ENCODE data around the gene PRDM16. TPM values are rescaled to one million over a fixed set of nuclear protein-coding genes. Genes with fewer than 3 reads are reported as not detected.

Gene PRDM16
- total RNA-seq, 1 donor from 2014 or later: 0.79 TPM

DNA sequence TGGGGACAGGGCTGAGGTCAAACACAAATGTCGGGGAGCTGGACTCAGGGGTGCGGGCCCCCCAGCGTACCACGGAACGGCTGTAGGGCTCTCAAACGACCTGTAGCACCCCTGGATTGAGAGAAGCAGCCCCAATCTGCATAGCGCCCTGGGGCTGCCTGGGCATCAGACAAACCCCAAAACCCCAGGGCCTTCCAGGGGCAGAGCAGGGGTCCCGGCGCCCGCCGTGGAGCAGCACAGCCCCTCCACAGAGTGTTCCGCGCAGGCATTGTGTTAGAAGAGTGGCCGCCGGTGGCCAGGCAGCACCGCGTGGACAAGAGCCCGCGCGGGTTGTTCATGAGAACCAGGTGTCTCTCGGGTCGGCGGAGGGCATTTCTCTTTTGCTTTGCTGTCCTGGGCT is 321.3 kb downstream of the PRDM16 start:
- Histone ChIP-seq H3K4me3 (ENCODE audit: low read depth, low read length) (no peak overlapping the region), H3K27me3 (ENCODE audit: control insufficient read depth, insufficient read depth, low read length) (peaks cover 15% of the 10 kb centered on the region), H3K36me3 (ENCODE audit: control insufficient read depth, insufficient read depth, low read length) (no peaks in the 10 kb centered on the region)
- TF ChIP-seq, protein P1, sequence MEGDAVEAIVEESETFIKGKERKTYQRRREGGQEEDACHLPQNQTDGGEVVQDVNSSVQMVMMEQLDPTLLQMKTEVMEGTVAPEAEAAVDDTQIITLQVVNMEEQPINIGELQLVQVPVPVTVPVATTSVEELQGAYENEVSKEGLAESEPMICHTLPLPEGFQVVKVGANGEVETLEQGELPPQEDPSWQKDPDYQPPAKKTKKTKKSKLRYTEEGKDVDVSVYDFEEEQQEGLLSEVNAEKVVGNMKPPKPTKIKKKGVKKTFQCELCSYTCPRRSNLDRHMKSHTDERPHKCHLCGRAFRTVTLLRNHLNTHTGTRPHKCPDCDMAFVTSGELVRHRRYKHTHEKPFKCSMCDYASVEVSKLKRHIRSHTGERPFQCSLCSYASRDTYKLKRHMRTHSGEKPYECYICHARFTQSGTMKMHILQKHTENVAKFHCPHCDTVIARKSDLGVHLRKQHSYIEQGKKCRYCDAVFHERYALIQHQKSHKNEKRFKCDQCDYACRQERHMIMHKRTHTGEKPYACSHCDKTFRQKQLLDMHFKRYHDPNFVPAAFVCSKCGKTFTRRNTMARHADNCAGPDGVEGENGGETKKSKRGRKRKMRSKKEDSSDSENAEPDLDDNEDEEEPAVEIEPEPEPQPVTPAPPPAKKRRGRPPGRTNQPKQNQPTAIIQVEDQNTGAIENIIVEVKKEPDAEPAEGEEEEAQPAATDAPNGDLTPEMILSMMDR (IDR thresholded peaks at IDR 0.05; ENCODE audit: insufficient read depth, low read length, severe bottlenecking): no peak
- no peak for DNase-seq (ENCODE audit: low read depth)
- FAIRE-seq: no peak

DNA sequence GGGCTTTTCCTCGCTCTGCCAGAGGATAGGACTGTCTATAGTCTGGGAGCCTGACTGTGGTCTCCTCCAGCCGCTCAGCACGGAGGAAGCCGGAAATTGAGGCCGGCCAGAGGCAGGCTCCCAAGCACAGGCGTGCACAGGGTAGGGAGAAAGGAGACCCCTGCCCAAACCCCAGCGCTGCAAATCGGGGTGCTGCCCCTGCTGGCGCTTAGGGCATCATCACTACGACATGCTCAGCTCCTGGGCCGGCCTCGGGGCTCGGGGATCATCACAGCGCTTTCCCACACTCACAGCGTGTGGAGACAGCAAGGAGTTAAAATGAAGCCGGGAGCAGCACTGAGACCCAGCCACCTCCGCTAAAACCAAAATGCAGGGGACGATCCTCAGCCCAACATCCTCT is 322.7 kb downstream of the PRDM16 start:
- TF ChIP-seq, protein P1 (IDR thresholded peaks at IDR 0.05; ENCODE audit: insufficient read depth, low read length, severe bottlenecking): no peak
- Histone ChIP-seq H3K27me3 (ENCODE audit: control insufficient read depth, insufficient read depth, low read length) (peaks cover 15% of the 10 kb centered on the region), H3K36me3 (ENCODE audit: control insufficient read depth, insufficient read depth, low read length) (no peaks in the 10 kb centered on the region), H3K4me3 (ENCODE audit: low read depth, low read length) (no peak overlapping the region)
- DNase-seq (ENCODE audit: low read depth): no peak
- FAIRE-seq: no peak

DNA sequence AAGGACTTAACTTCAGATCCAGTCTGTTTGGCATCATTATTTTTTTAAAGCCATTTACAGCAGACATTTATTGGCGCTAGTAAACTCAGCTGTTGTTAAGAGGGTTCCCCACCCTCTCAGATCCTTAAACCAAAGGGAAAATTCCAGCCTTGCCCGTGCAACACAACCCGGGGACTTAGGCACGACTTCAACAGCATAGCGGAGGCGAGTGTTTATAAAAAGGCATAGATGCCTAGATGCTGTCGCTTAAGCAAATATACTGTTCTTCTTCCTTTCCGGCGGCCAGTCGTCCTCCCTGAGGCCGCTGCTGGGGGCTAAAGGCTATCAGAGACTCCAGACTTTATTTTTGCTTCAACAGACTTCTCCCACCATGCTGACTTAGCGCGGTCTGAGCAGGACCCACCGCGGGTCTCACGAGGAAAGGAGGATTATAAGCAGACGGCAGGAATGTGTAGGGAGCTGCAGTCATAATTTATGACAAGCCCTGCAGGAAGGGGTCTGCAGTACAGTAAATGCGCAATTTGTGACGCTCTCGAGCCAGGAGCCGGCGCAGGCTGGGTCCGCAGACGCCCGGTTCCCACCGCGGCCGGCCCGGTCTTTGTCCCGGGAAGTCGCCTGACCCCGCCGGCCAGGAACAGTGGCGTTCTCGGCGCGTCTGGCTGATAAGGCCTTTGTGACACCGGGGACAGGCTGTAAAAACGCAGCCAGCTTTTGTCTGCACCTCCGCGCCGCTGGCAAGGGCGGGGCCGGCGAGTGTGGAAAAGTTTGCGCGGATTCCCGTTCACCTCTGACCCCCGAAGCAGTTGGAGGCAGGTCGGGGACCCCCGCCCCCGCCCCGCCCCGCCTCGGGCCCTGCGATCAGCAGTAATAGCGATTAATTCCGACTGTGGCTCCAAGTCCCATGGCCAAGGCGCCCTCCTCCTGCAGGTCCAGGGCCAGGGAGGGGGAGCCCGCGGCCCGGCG is 324.3 kb downstream of the PRDM16 start:
- FAIRE-seq: no peak
- peaks cover 15% of the 10 kb centered on the region for H3K27me3 ChIP-seq (ENCODE audit: control insufficient read depth, insufficient read depth, low read length)
- no peak for DNase-seq (ENCODE audit: low read depth)
- TF ChIP-seq, protein P1 (IDR thresholded peaks at IDR 0.05; ENCODE audit: insufficient read depth, low read length, severe bottlenecking): no peak
- H3K4me3 ChIP-seq (ENCODE audit: low read depth, low read length): no peak overlapping the region
- no peaks in the 10 kb centered on the region for H3K36me3 ChIP-seq (ENCODE audit: control insufficient read depth, insufficient read depth, low read length)

DNA sequence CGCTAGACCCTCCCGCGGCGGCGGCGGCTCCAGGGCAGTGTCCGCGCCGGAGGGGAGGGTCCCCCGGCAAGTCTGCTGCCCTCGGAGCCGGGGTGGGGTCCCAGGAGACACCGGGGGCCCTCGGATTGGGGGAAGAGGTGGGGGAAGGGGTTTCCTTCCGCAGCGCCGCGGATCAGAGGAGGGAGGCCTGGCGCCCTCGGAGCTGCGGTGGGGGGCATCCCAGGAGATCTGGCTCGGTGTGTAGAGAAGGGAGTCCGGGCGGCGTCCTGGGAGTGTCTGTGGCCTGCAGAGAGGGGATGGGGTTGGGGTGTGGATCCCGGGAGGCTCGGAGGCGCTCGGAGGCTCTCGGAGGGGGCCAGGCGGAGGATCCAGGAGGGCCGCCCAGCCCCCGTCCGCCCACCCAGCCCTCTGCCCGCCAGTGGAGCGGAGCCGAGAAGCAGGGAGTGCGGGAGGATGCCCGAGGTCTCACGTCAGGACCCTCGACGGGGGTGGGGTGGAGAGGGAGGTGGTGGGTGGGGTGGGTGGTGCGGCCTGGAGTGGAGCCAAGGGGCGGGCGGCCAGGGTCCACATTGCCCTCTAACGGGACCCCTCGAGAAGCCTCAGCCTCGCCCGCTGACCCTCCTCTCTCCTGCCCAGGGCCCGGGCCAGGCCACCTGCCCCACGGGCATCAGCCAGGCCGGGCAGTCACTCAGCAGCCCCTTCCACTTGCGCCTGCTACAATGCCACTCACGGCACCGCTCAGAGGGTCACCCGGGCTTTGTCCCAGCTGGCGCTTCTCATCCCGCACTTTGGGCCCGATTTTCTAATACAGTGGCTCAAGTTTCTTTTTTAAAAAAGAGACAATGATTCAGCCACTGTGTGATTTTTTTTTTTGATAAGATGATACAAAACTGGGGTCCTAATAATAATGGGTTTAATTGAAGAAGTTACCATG is 325.3 kb downstream of the PRDM16 start:
- TF ChIP-seq, protein P1 (IDR thresholded peaks at IDR 0.05; ENCODE audit: insufficient read depth, low read length, severe bottlenecking): no peak
- H3K36me3 ChIP-seq (ENCODE audit: control insufficient read depth, insufficient read depth, low read length): no peaks in the 10 kb centered on the region
- DNase-seq (ENCODE audit: low read depth) (no peak), FAIRE-seq (no peak)
- H3K27me3 ChIP-seq (ENCODE audit: control insufficient read depth, insufficient read depth, low read length): peaks cover 15% of the 10 kb centered on the region
- H3K4me3 ChIP-seq (ENCODE audit: low read depth, low read length): no peak overlapping the region

DNA sequence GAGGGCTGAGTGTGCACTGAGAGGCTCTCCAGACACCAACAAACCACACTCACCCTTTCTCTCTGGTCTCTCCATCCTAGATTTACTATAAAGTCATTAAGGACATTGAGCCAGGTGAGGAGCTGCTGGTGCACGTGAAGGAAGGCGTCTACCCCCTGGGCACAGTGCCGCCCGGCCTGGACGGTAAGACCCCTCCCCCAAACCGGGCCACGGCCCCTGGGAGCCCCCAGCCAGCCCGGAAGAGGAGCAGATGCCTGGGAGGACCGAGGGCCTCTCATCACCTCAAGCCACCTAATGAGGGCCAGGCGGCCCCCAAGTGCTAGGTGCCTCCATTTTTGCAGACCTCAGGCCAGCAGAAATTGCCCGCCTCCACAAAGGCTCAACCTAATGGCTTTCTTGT is 327.4 kb downstream of the PRDM16 start:
- H3K36me3 ChIP-seq (ENCODE audit: control insufficient read depth, insufficient read depth, low read length): no peaks in the 10 kb centered on the region
- H3K27me3 ChIP-seq (ENCODE audit: control insufficient read depth, insufficient read depth, low read length): peaks cover 15% of the 10 kb centered on the region
- no peak for DNase-seq (ENCODE audit: low read depth)
- FAIRE-seq: no peak
- TF ChIP-seq, protein P1 (IDR thresholded peaks at IDR 0.05; ENCODE audit: insufficient read depth, low read length, severe bottlenecking): no peak
- no peak overlapping the region for H3K4me3 ChIP-seq (ENCODE audit: low read depth, low read length)

All from bronchial epithelial cell (primary cell).